C4-2B (cell line): ENCODE results near the gene SPSB3.

ENCODE experiments used
- ZFX ChIP-seq: fragments of 450-650 bp; IDR thresholded peaks from 2 replicates; pipeline ENCODE4 v1.6.1; 2017
- TF ChIP-seq, protein P1 (sequence below): fragments of 450-650 bp; conservative IDR thresholded peaks from 2 replicates; pipeline ENCODE4 v1.5.1; 2017; ENCODE audit warnings: mild to moderate bottlenecking

DNA sequence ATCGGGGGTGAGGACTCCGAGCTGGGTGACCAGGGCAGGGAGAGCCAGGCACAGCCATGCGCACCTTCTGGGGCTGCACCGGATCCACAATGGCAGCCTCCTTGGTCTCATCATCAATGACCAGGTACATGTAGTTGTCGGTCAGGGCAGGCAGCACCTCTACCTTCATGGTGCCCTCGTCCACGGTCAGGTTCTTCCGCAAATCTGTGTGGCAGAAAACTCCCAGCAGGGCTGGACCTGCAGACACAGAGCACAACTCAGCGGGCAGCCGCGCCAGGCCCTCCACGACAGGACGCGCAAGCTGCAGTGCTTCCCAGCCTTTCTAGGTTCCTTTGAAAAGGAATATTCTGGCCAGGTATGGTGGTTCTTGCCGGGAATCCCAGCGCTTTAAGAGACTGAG lies 40.4 kb upstream of the SPSB3 start:
- TF ChIP-seq, protein P1, sequence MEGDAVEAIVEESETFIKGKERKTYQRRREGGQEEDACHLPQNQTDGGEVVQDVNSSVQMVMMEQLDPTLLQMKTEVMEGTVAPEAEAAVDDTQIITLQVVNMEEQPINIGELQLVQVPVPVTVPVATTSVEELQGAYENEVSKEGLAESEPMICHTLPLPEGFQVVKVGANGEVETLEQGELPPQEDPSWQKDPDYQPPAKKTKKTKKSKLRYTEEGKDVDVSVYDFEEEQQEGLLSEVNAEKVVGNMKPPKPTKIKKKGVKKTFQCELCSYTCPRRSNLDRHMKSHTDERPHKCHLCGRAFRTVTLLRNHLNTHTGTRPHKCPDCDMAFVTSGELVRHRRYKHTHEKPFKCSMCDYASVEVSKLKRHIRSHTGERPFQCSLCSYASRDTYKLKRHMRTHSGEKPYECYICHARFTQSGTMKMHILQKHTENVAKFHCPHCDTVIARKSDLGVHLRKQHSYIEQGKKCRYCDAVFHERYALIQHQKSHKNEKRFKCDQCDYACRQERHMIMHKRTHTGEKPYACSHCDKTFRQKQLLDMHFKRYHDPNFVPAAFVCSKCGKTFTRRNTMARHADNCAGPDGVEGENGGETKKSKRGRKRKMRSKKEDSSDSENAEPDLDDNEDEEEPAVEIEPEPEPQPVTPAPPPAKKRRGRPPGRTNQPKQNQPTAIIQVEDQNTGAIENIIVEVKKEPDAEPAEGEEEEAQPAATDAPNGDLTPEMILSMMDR, result no peak
- no peak for TF ChIP-seq ZFX
